Medulla oblongata (tissue), 1 donor: ENCODE measurements around the gene DOCK9.

Experiments
- DNase-seq: peaks from one replicate; pipeline ENCODE4 v3.0.0-alpha.2; 2015; ENCODE audit errors: extremely low spot score

DOCK9 gene, protein sequence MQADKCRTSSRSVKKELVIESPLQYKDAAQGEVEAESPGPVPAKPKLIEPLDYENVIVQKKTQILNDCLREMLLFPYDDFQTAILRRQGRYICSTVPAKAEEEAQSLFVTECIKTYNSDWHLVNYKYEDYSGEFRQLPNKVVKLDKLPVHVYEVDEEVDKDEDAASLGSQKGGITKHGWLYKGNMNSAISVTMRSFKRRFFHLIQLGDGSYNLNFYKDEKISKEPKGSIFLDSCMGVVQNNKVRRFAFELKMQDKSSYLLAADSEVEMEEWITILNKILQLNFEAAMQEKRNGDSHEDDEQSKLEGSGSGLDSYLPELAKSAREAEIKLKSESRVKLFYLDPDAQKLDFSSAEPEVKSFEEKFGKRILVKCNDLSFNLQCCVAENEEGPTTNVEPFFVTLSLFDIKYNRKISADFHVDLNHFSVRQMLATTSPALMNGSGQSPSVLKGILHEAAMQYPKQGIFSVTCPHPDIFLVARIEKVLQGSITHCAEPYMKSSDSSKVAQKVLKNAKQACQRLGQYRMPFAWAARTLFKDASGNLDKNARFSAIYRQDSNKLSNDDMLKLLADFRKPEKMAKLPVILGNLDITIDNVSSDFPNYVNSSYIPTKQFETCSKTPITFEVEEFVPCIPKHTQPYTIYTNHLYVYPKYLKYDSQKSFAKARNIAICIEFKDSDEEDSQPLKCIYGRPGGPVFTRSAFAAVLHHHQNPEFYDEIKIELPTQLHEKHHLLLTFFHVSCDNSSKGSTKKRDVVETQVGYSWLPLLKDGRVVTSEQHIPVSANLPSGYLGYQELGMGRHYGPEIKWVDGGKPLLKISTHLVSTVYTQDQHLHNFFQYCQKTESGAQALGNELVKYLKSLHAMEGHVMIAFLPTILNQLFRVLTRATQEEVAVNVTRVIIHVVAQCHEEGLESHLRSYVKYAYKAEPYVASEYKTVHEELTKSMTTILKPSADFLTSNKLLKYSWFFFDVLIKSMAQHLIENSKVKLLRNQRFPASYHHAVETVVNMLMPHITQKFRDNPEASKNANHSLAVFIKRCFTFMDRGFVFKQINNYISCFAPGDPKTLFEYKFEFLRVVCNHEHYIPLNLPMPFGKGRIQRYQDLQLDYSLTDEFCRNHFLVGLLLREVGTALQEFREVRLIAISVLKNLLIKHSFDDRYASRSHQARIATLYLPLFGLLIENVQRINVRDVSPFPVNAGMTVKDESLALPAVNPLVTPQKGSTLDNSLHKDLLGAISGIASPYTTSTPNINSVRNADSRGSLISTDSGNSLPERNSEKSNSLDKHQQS (N-terminal part only)

DNA sequence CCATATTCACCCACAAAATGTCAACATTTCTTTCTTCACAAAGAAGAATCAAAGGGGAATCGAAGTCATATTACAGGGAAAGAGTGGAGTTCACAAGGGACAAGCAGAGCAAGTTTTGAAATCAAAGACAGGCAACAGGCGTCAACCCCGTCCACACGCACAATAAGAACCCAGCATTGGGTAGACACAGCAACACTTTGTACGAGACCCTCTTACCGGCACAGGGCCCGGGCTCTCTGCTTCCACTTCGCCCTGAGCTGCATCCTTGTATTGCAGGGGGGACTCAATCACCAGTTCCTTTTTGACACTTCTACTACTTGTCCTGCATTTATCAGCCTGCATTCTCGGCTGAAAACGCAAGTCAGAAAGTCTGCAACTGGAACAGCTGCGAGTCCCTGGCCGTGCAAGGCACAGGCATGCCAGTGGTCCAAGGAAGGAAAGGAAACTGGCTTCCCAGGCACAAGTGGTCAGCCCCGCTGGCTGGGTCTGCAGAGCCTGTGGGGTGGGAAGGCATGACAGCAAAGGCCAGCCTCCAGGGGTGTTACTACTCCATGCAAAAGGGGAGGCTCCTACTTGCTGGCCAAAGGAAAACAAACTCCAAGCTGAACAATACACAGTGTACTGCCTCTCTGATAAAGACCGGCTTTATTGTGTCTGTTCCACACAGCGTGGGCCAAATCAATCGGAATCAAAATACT, at the start of gene DOCK9:
Gene DOCK9, minus strand, starts transcription at position 497 of the 698 bp plus-strand sequence. Its CDS starts 155 bp downstream, at position 342.
- DNase-seq, result peak; percentile 89

DNA sequence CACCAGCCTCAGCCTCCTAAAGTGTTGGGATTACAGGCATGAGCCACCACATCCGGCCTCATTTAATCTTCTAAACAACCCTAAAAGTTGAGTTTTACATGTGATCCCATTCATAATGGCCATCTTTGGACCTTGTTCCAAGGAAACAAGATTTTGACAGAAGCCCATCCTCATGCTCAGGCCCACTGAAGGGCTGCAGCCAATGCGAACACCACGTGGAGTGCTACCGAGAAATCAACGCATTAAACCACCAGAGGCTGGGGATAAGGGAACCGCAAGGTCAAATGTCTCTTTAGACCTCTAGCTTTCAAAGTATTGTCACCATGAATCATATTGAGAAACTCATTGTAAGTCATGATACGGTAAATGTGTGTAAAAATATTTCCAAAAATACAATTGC, 49.4 kb upstream of the DOCK9 start:
- no peak for DNase-seq

DNA sequence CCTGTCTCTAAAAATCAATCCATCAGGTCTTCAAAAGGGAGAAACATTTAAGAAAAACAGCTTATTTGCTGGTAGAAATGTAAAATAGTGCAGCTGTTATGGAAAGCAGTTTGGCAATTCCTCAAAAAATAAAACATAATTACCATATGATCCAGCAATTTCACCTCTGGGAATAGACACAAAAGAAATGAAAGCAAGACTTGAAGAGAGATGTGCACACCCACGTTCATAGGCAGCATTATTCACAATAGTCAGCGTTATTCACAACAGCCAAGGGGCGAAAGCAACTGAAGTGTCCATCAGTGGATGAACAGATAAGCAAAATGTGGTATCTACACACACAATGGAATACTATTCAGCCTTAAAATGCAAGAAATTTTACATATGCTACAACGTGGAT, 45.1 kb upstream of the DOCK9 start:
- no peak for DNase-seq

DNA sequence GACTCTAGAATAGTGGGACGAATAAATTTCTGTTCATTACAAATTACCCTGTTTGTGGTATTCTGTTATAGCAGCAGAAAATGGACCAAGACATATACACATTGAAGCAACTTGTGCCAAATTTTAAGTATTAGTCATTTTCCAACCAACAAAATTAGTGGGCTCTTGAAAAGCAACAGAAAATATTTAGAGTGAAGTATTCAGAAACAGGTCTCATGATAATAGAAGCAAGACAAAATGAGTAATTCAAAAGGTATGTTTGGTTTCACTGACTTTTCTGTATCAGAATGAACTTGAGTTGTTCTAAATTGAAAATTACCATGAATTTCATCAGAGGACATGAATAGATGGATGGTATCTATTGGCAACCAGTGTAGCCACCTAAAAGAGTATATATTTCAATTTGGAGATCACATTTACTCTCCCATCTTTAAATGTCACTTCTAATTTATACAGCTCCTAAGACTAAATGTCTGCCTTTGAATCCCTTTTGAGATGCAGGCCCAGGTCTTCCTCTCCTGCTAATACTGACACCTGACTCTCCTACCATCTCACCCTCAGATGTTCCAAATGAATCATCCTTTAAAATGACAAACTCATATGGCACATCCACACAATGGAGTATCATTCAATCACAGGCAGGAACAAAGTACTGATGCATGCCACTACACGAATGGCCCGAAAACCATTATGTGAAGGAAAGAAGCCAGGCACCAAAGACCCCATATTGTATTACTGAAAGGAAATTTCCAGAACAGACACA, 40.7 kb upstream of the DOCK9 start:
- no peak for DNase-seq

DNA sequence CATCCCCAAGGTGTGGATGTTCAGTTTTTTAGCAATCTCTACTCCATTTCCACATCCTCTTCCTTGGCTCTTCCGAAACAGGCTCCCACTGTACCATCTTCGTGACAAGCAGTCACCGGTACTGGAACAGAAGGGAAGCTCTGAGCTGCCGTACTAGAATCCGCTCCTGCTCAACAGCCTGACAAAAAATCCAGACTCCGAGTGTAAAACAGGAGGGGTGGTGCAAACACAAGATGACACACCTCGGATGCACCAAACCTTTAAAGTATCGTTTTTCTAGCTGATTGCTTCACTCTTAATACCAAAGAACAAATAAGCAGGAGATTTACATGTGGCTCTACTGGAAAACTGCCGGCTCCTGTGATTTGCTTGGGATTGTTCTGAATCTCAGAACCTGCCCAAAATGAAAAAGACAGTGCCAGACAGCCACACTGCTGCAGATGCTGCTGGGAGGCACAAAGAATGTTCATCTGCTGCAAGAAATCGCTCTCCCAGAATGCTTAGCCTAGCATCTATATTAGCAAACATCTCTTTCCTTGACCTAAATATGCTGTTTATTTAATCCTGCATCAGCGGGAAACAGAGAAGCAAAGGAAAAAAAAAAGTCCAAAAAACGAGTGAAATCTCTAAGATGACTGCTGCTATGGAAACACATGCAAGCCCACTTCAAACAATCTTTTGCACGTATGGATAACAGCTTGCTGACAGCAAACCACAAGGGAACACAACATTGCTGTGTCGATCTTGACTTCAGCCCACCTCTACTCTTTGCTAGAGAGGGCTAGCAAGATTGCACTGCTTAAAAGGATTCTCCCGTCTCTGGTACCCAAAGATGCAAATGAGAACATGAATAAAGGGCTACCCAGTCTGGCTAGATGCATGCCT, 38.0 kb upstream of the DOCK9 start:
- peak; percentile 39 for DNase-seq

DNA sequence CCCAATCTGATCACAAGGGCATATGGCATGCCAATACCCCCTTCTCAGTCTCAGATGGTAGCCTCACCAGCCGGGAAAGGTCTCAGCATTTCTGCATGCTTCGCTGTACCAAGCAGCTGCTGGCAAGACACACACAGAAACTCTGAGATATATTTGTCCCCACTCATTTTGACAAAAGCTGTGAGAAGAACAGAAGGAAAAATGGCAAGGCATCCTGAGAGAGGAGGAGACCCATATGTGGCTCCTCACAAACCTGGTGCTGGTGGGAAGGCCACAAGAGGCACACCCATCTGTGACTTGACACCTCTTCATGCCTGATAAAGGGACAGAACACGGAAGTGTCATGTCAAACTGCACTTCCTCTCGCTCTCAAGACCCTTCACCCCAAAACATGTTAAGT, 36.7 kb upstream of the DOCK9 start:
- no peak for DNase-seq

DNA sequence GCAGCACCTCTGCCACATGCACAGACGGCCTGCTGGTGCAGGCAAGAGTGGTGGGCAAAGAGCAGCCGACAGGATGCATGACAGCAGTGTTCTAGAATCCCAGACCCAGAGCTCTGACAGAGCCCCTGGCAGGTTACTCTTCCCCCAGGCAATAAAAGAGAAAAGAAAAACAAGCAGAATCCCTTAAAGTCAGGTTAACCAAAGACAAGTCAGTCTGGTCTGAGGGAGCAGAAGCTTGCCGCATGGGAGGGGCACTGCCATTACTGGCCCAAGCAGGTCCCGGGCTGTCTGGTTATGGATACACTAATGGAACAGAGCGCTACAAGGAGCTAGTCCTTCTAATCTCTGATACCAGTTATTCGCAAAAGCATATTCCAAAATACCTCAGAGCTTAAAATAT, 36.1 kb upstream of the DOCK9 start:
- DNase-seq, result no peak

DNA sequence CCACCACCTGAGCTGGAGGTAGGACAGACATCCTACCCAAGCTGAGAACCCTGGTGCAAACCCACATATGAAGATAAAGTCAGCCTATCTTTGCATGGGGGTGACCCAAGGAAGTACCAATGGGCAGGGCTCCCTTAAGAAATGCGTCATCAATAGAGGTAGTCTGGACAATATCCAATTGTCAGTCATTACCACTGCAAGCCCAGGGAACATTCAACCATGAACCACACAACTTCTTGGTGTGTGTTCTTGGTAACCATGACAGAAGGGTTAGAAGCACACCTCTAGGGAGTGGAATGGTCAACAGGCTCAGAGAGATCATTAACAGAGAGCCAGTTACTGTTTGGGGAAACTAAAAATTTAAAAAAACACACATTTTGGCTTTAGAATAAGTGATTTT, 34.7 kb upstream of the DOCK9 start:
- DNase-seq, result no peak

DNA sequence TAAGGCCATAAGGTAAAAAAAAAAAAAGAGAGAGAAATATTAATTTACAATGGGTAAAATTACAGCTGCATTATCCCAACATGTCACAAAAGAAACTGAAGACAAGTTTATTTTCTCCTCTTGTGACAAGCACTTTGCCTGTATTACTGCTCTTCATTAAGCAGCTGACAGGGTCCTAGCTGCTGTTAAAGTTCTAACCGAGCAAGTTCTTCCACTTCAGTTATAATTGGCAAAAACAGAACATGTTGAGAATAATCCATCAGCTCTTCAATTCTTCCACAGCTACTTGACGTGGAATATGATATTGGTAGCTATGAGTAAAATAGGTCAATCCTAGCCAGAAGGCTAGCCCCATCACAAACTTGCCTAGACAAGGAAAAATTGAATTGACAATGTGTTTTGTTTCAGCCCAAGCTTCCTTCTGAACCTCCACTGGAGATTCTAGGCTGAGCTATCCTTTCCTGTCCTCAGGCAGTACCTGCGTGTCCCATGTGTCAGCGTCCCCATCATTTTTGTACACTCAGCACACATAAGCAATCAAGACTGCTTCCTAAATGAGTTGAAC, 32.2 kb upstream of the DOCK9 start:
- no peak for DNase-seq

DNA sequence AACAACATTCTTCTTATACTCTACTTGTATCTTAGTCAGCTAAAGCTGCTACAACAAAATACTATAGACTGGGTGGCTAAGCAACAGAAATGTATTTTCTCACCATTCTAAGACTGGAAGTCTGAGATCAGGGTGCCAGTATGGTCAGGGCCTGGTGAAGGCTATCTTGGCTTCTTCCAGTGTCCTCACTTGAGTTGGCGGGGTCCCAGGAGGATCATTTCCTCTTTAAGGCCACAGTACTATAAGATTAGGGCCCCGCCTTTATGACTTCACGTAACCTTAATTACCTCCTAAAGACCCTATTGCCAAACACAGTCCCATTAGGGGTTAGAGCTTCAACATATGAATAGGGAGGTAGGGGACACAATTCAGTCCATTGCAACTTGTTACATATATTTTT, 30.7 kb upstream of the DOCK9 start:
- no peak for DNase-seq

DNA sequence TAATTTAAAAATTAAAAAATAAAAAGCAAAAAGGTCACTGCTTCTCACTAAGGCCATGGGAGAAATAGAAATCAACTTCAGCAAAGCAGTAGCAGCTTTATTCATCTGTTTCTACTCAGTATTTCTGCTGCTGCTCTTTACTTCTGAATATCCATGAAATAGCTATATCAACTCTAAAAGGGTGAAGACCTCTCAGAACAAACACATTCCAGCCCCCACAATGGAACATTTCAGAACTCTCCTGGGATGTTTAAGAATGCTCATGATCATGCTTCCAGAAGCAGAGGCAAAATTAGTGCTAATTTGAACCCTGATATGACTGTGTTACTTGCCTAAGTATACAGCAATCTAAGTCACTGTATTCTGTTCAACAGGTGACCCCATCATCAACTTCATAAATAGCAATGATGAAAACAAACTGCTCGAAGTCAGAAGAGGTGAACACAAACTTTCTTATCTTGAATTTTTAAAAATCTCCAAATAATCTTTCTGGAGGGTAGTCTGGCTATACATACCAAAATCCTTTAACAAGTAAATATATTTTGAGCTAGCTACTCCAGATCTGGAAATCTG, 29.6 kb upstream of the DOCK9 start:
- no peak for DNase-seq

DNA sequence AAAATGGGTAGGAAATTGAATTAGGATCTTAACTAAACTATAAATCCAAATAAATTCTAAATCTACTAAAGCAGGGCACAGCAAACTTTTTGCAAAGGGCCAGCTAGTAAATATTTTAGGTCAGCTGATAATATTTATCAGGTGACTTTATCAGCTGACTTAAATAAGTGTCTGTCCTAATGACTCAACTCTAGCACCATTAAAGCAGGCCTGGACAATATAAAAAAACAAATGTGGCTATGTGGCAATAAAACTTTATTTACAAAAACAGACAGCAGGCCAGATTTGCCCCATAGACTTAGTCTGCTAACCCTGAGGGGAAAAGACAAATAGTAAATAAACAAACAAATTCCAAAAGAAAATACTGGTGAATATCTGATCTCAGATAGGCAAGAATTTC, 27.7 kb upstream of the DOCK9 start:
- no peak for DNase-seq

DNA sequence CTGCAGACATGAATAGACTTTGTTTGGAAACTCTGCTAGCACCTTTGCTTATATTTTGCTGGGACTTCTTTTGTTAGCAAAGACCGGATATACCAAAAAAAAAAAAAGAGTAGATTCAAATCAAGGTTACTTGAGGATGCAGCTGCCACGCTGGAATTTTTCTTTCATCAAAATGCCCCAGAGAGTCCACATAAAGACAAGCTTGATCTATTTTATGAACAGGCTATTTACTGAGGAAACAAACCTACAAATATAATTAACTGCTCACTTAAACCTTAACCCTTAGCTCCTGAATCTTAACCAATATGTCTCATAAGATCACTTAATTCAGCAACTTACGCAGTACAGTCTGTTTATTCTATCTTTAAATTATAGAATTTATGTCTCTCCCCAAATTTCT, 27.1 kb upstream of the DOCK9 start:
- DNase-seq, result no peak

DNA sequence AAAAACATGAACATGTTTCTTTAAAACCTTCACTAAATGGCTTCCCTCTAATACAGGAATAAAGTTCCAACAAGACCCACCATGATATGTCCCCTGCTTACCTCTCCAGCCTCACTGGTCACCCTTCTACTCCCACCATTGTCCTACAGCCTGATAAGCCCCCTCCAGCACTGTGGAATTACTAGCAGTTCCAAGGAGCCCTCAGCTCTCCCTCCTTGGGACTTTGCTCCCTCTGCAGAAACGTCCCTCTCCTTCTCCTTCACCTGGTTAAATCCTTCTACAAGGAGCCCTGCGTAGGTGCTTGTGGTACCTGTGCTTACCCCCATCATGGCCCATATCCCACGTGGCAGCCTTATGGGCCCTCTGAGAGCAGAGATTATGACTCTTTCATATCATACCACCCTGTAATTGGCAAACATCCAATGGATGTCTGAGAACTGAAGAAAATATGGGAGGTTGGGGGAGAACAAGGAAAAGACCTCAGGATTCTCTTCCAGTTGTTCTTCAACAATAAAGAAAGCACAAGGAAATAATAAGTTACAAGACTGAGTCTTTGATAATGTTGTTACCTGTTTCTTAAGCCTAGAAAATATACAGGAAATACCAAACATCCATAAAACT, 26.1 kb upstream of the DOCK9 start:
- no peak for DNase-seq

DNA sequence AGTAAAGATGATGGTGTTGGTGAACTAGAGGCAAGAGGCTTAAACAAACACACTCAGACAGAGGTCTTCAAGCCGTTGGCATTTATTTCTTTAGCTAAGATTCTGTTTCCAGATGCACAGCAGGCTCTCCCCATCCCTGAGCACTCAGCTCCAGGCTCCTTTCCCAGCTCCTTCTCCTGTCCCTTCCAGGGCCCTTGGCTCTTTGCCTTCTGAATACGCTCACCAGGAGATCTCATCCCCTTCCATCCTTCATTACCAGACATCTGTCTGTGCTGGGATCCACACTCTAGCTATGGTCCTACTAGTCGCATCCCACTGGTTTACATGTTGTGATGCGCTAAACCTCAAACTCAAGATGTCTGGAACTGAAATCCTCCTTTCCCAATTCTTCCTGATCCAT, 25.3 kb upstream of the DOCK9 start:
- DNase-seq, result no peak

DNA sequence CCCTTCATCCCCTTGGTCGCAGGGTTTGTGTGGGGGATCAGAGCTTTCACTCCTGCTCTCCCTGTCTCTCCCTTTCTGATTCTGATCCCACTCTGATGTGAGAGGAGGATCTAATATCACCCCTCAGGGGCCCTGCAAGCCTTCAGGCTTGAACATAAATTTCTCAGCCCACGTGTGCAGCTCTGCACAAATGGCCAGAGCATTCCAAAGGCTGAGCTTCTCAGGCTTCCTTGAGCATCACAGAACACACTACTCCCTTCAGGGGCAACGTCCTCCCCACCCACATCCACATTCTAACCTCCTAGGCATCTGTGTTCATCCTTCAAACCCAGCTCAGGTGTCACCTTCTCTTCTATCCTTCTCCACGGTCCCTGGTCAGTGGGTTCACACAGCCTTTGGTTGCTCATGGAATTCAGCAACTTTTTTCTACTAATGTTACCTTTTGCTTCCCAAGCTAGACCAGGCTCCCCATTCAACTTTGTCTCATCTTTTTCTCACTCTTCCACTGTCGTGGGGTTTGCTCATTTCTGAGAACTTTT, 24.4 kb upstream of the DOCK9 start:
- no peak for DNase-seq

DNA sequence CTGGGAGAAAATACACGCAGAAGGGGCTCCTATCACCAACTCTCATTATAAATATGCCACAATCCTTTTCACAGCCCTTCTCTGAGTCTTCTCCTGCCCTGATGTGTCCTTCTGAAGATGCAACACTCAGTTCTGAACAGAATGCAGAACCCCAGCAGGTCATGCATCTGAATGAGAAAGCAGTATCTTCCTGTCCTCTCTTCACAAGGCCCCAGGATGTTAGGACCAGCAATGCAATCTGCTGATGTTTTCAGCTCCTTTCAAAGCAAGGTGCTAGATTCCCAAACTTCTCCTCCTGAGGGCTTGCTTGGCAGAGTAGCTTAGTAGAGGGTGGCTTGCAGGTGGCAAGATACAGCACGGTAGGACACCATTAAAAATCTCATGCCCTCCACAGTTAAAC, 22.3 kb upstream of the DOCK9 start:
- no peak for DNase-seq

DNA sequence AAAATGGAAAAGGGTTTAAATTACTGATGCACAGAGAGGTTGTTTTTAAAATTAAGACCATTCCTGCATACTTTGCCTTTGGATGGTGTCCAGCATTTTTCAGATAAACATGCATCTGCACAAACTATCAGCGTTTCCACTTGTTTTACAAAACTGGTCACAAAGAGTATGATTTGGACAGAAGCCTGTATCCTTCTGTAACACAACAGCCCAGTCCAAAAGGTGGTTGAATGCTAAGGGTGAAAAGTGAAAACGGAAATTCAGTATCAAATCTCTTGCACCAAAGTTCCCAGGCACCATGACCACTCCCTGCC, 21.7 kb upstream of the DOCK9 start:
- DNase-seq, result no peak
